Measurements from ENCODE around the gene PRKN.

Gene PRKN

GRCh38 chr6:162671580-162672165 lies 55.9 kb downstream of the PRKN start:
- no peak overlapping the region for H3K4me3 ChIP-seq (ENCODE audit: low read length)
- TF ChIP-seq, protein P1, sequence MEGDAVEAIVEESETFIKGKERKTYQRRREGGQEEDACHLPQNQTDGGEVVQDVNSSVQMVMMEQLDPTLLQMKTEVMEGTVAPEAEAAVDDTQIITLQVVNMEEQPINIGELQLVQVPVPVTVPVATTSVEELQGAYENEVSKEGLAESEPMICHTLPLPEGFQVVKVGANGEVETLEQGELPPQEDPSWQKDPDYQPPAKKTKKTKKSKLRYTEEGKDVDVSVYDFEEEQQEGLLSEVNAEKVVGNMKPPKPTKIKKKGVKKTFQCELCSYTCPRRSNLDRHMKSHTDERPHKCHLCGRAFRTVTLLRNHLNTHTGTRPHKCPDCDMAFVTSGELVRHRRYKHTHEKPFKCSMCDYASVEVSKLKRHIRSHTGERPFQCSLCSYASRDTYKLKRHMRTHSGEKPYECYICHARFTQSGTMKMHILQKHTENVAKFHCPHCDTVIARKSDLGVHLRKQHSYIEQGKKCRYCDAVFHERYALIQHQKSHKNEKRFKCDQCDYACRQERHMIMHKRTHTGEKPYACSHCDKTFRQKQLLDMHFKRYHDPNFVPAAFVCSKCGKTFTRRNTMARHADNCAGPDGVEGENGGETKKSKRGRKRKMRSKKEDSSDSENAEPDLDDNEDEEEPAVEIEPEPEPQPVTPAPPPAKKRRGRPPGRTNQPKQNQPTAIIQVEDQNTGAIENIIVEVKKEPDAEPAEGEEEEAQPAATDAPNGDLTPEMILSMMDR (IDR thresholded peaks at IDR 0.05; ENCODE audit: insufficient read depth, low read depth, low read length, missing control alignments), result no peak
- DNase-seq (ENCODE audit: low read depth), result no peak

DNA sequence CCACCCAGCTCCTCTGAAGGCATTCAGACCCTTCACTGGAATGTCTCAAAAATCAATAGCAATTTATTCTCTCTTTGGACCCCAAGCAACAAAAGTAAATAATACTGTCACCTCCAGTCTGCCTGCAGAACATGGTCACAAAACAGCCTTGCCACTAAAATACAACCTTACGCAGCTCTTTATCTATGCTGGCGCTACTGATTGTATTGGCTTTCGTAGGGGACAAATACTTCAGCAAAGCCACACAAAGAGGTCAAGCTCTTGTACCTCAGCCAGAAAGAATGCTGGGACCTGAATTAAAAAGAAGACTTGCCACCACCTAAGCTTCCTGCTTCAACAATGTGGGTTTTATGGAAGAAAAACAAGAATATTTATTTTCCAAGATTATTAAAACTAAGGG lies 57.2 kb downstream of the PRKN start:
- TF ChIP-seq, protein P1 (IDR thresholded peaks at IDR 0.05; ENCODE audit: insufficient read depth, low read depth, low read length, missing control alignments), result no peak
- no peak overlapping the region for H3K4me3 ChIP-seq (ENCODE audit: low read length)
- DNase-seq (ENCODE audit: low read depth), result no peak

DNA sequence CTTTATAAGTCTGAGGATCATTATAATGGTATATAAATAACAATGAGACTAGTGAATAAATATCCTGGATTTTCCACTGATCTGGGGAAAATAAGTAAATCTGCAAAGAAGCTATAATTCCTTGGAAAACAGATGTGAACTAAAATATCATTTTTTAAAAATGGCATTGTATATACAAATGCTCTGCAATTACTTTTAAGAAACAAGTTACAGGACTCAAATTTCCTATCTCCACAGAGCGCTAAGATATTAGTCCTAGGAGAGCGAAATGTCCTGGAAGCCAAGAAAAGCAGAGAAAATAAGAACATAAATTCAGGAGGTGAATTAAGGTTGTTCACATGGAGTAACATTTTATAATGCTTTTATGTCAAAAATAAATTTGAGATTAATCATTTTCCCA lies 61.3 kb downstream of the PRKN start:
- no peak overlapping the region for H3K4me3 ChIP-seq (ENCODE audit: low read length)
- TF ChIP-seq, protein P1 (IDR thresholded peaks at IDR 0.05; ENCODE audit: insufficient read depth, low read depth, low read length, missing control alignments), result no peak
- no peak for DNase-seq (ENCODE audit: low read depth)

DNA sequence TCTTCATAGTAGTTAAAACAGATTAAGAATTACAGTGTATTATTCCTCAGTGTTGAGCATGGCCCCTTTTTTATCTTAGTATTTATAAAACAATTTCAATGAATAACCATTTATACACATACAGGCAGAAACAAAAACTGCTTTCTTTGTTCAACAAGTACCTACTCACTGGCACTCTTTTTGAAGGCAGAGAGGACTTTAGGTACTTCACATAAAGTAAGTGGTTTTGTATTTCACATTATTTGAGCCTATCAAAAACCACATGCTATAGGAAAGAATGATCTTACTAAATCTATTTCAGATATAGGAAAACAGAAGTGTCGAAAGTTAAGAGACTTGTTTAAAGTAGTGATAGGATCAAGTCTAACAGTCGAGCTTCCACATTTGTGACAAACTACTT lies 73.8 kb downstream of the PRKN start:
- no peak overlapping the region for H3K4me3 ChIP-seq (ENCODE audit: low read length)
- DNase-seq (ENCODE audit: low read depth), result no peak
- TF ChIP-seq, protein P1 (IDR thresholded peaks at IDR 0.05; ENCODE audit: insufficient read depth, low read depth, low read length, missing control alignments), result no peak

DNA sequence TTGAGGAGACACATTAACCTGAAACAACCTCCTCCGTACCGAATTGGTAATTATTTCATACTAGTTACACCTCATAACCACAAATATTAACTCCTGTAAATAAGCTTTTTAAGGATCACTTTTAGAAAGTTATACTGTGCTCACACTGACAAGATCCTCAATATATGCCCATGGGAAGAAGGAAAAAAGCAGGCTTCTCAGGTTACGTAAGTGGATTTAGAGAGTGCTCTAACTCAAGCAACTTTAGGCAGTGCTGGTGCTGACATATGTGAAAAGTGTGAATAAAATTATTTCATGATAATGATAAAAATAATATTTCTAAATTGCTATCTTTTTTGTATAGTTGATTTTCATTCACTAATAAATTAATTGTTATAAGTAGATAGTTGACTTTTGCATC lies 76.1 kb downstream of the PRKN start:
- H3K4me3 ChIP-seq (ENCODE audit: low read length), result no peak overlapping the region
- TF ChIP-seq, protein P1 (IDR thresholded peaks at IDR 0.05; ENCODE audit: insufficient read depth, low read depth, low read length, missing control alignments), result no peak
- no peak for DNase-seq (ENCODE audit: low read depth)

DNA sequence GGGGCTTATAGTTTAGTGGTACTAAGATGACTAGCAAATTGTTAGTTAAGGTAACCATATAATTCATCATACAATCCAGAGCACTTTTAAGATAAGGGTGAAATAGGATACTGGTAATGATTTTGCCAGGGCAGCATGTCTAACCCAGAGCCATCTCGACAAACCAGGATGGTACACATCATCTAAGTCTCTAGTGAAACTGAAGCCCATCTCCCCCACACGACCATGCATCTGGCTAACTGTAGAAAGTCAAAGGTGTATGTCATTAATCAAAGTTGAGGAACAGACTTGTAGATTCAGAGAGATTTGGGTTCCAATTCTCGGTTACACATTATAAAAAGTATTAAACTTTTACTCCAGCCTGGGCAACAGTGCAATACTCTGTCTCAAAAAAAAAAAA lies 78.3 kb downstream of the PRKN start:
- no peak overlapping the region for H3K4me3 ChIP-seq (ENCODE audit: low read length)
- TF ChIP-seq, protein P1 (IDR thresholded peaks at IDR 0.05; ENCODE audit: insufficient read depth, low read depth, low read length, missing control alignments), result no peak
- no peak for DNase-seq (ENCODE audit: low read depth)

DNA sequence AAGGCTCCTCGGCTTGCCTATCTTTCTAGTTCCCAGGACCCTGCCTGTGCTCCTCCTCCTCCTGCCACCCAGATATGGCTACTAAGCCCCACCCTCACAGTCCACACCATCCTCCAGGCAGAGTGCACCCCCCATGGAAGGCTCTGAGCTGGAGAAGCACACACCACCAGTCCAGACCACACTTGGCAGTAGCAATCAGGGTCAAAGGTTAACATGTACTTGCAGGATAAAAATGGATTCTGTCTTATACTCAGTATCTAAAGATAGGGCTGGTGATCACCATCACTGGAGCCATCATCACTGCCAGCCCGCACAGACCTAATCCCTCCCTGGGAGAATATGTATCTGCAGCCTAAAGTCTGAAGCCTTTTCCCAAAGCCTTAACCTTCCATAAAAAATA lies 83.4 kb downstream of the PRKN start:
- TF ChIP-seq, protein P1 (IDR thresholded peaks at IDR 0.05; ENCODE audit: insufficient read depth, low read depth, low read length, missing control alignments), result no peak
- DNase-seq (ENCODE audit: low read depth), result no peak

More for the DNA sequence above, 83.4 kb downstream of the PRKN start:
- no peak overlapping the region for H3K4me3 ChIP-seq (ENCODE audit: low read length)

Measured in epithelial cell of esophagus (primary cell).